SU-DHL-6 (cell line): ENCODE measurements around the gene ANO6.

ENCODE experiments used
- H2AFZ ChIP-seq: fragments of 200-600 bp; sonication (generic); 2 replicates; pipeline ENCODE4 v1.6.1; 2014; ENCODE audit warnings: low read depth, mild to moderate bottlenecking, moderate library complexity, mixed read lengths, antibody characterized with exemption, low read length; ENCODE audit not compliant: severe bottlenecking
- H3F3A ChIP-seq: fragments of 200-600 bp; shearing (Covaris generic); 2 replicates; pipeline ENCODE4 v1.6.0; 2016; ENCODE audit warnings: antibody characterized with exemption, mild to moderate bottlenecking; ENCODE audit not compliant: insufficient read depth
- H3K27ac ChIP-seq: fragments of 200-600 bp; sonication (generic); 2 replicates; pipeline ENCODE4 v1.5.1; 2016; ENCODE audit warnings: low read depth, mild to moderate bottlenecking, low read length, moderate library complexity, mixed read lengths
- H3K27me3 ChIP-seq: fragments of 200-600 bp; sonication (generic), shearing (Covaris generic); 2 replicates; pipeline ENCODE4 v1.6.0; 2014; ENCODE audit warnings: mild to moderate bottlenecking, low read length
- H3K36me3 ChIP-seq: fragments of 200-600 bp; sonication (generic); 2 replicates; pipeline ENCODE4 v1.6.1; 2014; ENCODE audit warnings: mild to moderate bottlenecking, low read length, mixed read lengths
- H3K4me2 ChIP-seq: fragments of 300-600, 200-600 bp; shearing (Covaris generic), sonication (generic); 2 replicates; pipeline ENCODE4 v1.6.0; 2014; ENCODE audit warnings: low read length, low read depth, mild to moderate bottlenecking; ENCODE audit not compliant: poor library complexity, severe bottlenecking
- H3K4me3 ChIP-seq: fragments of 200-600 bp; sonication (generic); 2 replicates; pipeline ENCODE4 v1.5.1; 2014; ENCODE audit warnings: antibody characterized with exemption, low read length, mild to moderate bottlenecking, mixed read lengths; ENCODE audit not compliant: insufficient read depth, poor library complexity, severe bottlenecking
- H3K79me2 ChIP-seq: fragments of 200-600 bp; sonication (generic); 2 replicates; pipeline ENCODE4 v1.6.1; 2014; ENCODE audit warnings: mild to moderate bottlenecking, low read length, moderate library complexity; ENCODE audit not compliant: insufficient read depth
- H3K9ac ChIP-seq: fragments of 200-600 bp; sonication (generic); 2 replicates; pipeline ENCODE4 v1.7.0; 2014; ENCODE audit warnings: mild to moderate bottlenecking, low read length
- H3K9me2 ChIP-seq: fragments of 200-600 bp; sonication (generic); replicated peaks from 2 replicates; pipeline ENCODE4 v1.6.1; 2014; ENCODE audit warnings: low read length; ENCODE audit not compliant: insufficient read depth
- H3K9me3 ChIP-seq: fragments of 200-600 bp; sonication (generic); 2 replicates; pipeline ENCODE4 v1.6.1; 2014; ENCODE audit warnings: low read length, mixed read lengths; ENCODE audit not compliant: insufficient read depth
- H4K20me1 ChIP-seq: fragments of 200-600 bp; sonication (generic); 2 replicates; pipeline ENCODE4 v1.6.1; 2014; ENCODE audit warnings: low read depth, mild to moderate bottlenecking, antibody characterized with exemption, low read length, moderate library complexity, mixed read lengths
- EZH2phosphoT487 ChIP-seq: fragments of 200-600 bp; sonication (generic), shearing (Covaris generic); conservative IDR thresholded peaks from 2 replicates; pipeline ENCODE4 v1.6.1; 2018; ENCODE audit warnings: mild to moderate bottlenecking, antibody characterized with exemption, low read length, moderate library complexity, mixed read lengths
- TF ChIP-seq, protein P1 (sequence below): fragments of 200-600 bp; sonication (generic); IDR thresholded peaks from one replicate; pipeline ENCODE4 v1.5.1; 2017; ENCODE audit warnings: antibody characterized with exemption, mild to moderate bottlenecking, low read length, moderate library complexity; ENCODE audit not compliant: insufficient read depth, poor library complexity, severe bottlenecking

Gene ANO6

DNA sequence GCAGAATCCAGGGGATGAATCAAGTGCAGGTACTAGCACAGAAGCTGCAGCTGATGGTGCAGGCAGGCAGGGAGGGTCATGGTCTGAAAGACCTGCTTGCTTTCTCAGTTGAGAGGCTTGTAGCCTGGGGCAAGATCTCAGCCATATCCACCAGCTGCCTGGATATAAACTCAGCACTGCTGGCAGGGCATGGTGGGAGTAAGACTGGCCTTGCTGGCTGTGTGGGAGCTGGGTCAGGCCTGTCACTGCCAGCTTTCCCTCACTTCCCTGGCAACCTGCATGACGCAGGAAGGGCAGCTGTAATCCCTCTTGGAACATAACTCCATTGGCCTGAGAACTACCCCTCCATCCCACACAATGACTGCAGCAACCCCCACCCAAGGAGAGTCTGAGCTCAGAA lies 230.1 kb downstream of the ANO6 start:
- no peak for TF ChIP-seq EZH2phosphoT487
- TF ChIP-seq, protein P1, sequence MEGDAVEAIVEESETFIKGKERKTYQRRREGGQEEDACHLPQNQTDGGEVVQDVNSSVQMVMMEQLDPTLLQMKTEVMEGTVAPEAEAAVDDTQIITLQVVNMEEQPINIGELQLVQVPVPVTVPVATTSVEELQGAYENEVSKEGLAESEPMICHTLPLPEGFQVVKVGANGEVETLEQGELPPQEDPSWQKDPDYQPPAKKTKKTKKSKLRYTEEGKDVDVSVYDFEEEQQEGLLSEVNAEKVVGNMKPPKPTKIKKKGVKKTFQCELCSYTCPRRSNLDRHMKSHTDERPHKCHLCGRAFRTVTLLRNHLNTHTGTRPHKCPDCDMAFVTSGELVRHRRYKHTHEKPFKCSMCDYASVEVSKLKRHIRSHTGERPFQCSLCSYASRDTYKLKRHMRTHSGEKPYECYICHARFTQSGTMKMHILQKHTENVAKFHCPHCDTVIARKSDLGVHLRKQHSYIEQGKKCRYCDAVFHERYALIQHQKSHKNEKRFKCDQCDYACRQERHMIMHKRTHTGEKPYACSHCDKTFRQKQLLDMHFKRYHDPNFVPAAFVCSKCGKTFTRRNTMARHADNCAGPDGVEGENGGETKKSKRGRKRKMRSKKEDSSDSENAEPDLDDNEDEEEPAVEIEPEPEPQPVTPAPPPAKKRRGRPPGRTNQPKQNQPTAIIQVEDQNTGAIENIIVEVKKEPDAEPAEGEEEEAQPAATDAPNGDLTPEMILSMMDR, result no peak
- Histone ChIP-seq H3K9me2 (no peaks in the 10 kb centered on the region), H3K9ac (no peak overlapping the region), H3K27me3 (no peaks in the 10 kb centered on the region), H3K36me3 (no peaks in the 10 kb centered on the region), H3K4me2 (no peak overlapping the region), H3K27ac (no peak overlapping the region), H2AFZ (no peak overlapping the region), H3F3A (no peaks in the 10 kb centered on the region), H3K79me2 (no peaks in the 10 kb centered on the region), H3K4me3 (no peak overlapping the region), H3K9me3 (no peaks in the 10 kb centered on the region), H4K20me1 (no peaks in the 10 kb centered on the region)

DNA sequence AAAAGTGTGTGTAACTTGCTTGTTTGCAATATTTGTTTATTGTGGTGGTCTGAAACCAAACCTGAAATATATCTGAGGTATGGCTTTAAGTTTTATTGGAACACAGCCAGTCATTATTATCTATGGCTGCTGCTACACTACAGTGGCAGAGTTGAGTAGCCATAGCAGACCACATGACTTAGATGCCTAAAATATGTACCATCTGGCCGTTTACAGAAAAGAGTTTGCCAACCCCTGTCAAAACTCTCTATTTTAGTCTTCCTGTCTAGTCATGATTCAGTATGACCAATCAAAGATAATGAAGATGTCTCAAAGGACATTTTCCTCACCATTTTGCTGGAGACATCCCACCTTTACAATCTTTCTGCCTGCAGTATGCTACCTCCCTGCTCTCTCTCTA lies 242.3 kb downstream of the ANO6 start:
- Histone ChIP-seq H3K4me2 (no peak overlapping the region), H3K27me3 (no peaks in the 10 kb centered on the region), H3F3A (no peaks in the 10 kb centered on the region), H3K9ac (no peak overlapping the region), H3K36me3 (no peaks in the 10 kb centered on the region), H3K9me3 (no peaks in the 10 kb centered on the region), H3K79me2 (no peaks in the 10 kb centered on the region), H3K9me2 (no peaks in the 10 kb centered on the region), H4K20me1 (no peaks in the 10 kb centered on the region), H3K4me3 (no peak overlapping the region), H3K27ac (no peak overlapping the region), H2AFZ (no peak overlapping the region)
- TF ChIP-seq, protein P1, result no peak
- no peak for TF ChIP-seq EZH2phosphoT487

DNA sequence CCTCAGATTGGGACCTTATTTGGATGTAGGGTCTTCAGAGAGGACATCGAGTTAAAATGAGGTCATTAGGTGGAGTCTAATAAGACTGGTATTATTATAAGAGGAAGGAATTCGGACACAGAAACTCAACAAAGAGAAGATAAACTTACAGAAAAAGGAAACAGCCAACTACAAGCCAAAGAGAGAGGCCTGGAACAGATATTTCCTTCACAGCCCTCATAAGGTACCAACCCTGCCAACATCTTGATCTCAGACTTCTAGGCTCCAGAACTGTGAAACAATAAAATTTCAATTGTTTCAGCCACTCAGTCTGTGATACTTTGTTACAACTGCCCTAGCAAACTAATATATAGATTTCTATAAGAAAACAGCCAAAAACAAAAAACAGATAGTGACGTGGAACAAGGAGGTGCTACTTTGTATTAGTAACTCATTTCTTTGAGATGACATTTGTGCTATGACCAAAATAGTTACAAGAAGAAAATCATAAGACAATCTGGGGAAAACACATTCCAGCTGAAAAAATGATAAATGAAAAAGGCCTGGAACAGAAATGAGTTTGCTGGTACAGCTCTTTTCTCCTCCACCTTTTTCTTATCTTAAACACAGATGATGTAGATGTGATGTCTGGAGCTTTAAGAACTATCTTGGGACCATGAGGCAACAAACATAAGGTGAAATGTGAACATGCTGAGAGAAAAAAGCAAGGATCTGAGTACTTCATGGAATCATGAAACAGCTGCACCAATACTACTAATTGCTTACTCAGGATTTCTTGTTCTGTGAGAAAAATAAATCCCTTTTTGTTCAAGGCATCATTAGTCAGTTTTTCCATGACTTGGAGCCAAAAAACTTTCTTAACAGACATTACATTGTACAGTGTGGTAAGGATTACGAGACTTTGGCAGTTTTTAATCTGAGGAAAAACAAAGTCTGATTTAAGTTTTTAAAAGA lies 243.2 kb downstream of the ANO6 start:
- Histone ChIP-seq H3K9ac (no peak overlapping the region), H3K27ac (no peak overlapping the region), H3F3A (no peaks in the 10 kb centered on the region), H3K79me2 (no peaks in the 10 kb centered on the region), H3K36me3 (no peaks in the 10 kb centered on the region), H4K20me1 (no peaks in the 10 kb centered on the region), H3K27me3 (no peaks in the 10 kb centered on the region), H3K9me2 (no peaks in the 10 kb centered on the region), H2AFZ (no peak overlapping the region), H3K9me3 (no peaks in the 10 kb centered on the region), H3K4me2 (no peak overlapping the region), H3K4me3 (no peak overlapping the region)
- TF ChIP-seq EZH2phosphoT487, result no peak
- TF ChIP-seq, protein P1, result no peak
